Ovary (tissue), 9 donors: Measurements from ENCODE around the gene CAPN14. TPM values are rescaled to one million over a fixed set of nuclear protein-coding genes. Genes with fewer than 3 reads are reported as not detected.

Source experiments
- DNase-seq, 5 donors: peaks; one replicate each; pipeline ENCODE4 v3.0.0-alpha.2; 2019 to 2020
- H3K27ac ChIP-seq, 2 donors: fragments of 200-600 bp; one replicate each; pipeline versions ENCODE4 v1.5.1 to v1.8.0; 2019 to 2022
- H3K27me3 ChIP-seq: fragments of 200-600 bp; one replicate; pipeline ENCODE4 v1.8.0; 2022
- H3K36me3 ChIP-seq: fragments of 200-600 bp; sonication (generic); one replicate; pipeline ENCODE4 v1.5.1; 2019
- H3K4me1 ChIP-seq: one replicate; pipeline ENCODE4 v1.8.1; 2013; ENCODE audit warnings: mild to moderate bottlenecking, moderate library complexity; ENCODE audit not compliant: insufficient read depth
- H3K4me3 ChIP-seq: fragments of 200-600 bp; sonication (generic); one replicate; pipeline ENCODE4 v1.5.1; 2017
- H3K9me3 ChIP-seq, 2 donors: fragments of 200-600 bp in 1 of 2; sonication (generic) in 1 of 2; one replicate each; pipeline versions ENCODE4 v1.5.1 to v1.8.1; 2013 to 2019; ENCODE audit warnings: mild to moderate bottlenecking in 1 of 2, moderate library complexity in 1 of 2
- CTCF ChIP-seq, 3 donors: fragments of 450-650 bp in 2 of 3; fragments of 200-600 bp in 1 of 3; IDR thresholded peaks; one replicate each; pipeline versions ENCODE4 v1.5.1 to v1.8.0; 2016 to 2022; ENCODE audit warnings: antibody characterized with exemption in 3 of 3, mild to moderate bottlenecking in 1 of 3
- EP300 ChIP-seq: sonication (generic); formaldehyde crosslinking; IDR thresholded peaks from one replicate; pipeline ENCODE4 v1.6.1; 2017; ENCODE audit warnings: antibody characterized with exemption
- POLR2A ChIP-seq: fragments of 450-650 bp; IDR thresholded peaks from one replicate; pipeline ENCODE4 v1.6.1; 2017; ENCODE audit warnings: antibody characterized with exemption, mild to moderate bottlenecking, moderate library complexity
- WGBS, 3 donors: extraction: QIAGEN DNeasy Blood & Tissue Kit in 1 of 3; methylation state at CpG; one replicate each; pipeline versions ENCODE4 v1.1.5 to v1.1.7; 2013 to 2017; 5-methylcytosine and 5-hydroxymethylcytosine counted together
- intact Hi-C, 4 donors: fragments of 100-400 bp; cut with DNase I; formaldehyde crosslinking; loops; one replicate each; pipeline versions ENCODE4 v1.11.0 to v1.15.1; 2022 to 2023
- polyA plus RNA-seq, 2 donors: library from polyadenylated mRNA; stranded (reverse); fragments of 200-250 nt in 1 of 2; fragments of 350-450 nt in 1 of 2; fragmentation: Illumina TruSeq in 1 of 2; extraction: RNeasy Lipid Tissue Mini Kit (QIAGEN cat#74804) in 1 of 2; gene quantifications; one replicate each; pipeline ENCODE4 v1.2.3, GENCODE V29; 2013 to 2014
- small RNA-seq: library from RNA; depleted of rRNA; stranded (forward); fragments of <200 nt; gene quantifications from one replicate; pipeline ENCODE3, GENCODE V24; 2016
- total RNA-seq, 7 donors: library from RNA; depleted of rRNA in 2 of 7; stranded (reverse); fragments of >200 nt in 2 of 7; fragmentation: NEBNext Ultra II Directional in 3 of 7; extraction: Animal tissue kit (Norgen Biotek cat#: 25700) in 3 of 7; gene quantifications; one replicate each; pipeline versions ENCODE4 v1.1.0 to v1.2.4, GENCODE V29; 2016 to 2023
- donor health status: DM: no; HTN: no; CAD: no; lungs with moderate emphysema.
- donor health status: DM: no; HTN: no; CAD: no.
- donor health status: Bipolar disorder and iron deficiency.
- donor health status: DM: yes; HTN: yes; CAD: no.
- donor health status: DM: no; HTN: no; CAD: no.
- donor health status: DM: yes; HTN: yes; CAD: no.

The CAPN14 gene
- total and polyA plus RNA-seq, 9 donors = 0.05 to 0.23 (median 0.05) TPM; not detected in 2

GRCh38 chr2:31129375-31130171, 87.7 kb downstream of the CAPN14 start:
- H3K4me1 ChIP-seq = no peaks in the 10 kb centered on the region
- no peak overlapping the region for H3K4me3 ChIP-seq
- TF ChIP-seq POLR2A (no peak), EP300 (no peak), CTCF (IDR thresholded peaks at IDR 0.05) (no peak)
- no peaks in the 10 kb centered on the region for H3K9me3 ChIP-seq
- no peak overlapping the region for H3K27ac ChIP-seq
- intact Hi-C loops = no loop called here
- WGBS, 3 donors = 54 to 73% (median 65%) methylated on average over 6 of the region's 6 CpGs
- no peak for DNase-seq
- H3K36me3 ChIP-seq = no peaks in the 10 kb centered on the region
- H3K27me3 ChIP-seq = no peaks in the 10 kb centered on the region

GRCh38 chr2:31127931-31128330, 89.4 kb downstream of the CAPN14 start:
- intact Hi-C loops = no loop called here
- DNase-seq = no peak
- Histone ChIP-seq H3K36me3 (no peaks in the 10 kb centered on the region), H3K4me1 (no peaks in the 10 kb centered on the region), H3K4me3 (no peak overlapping the region), H3K27me3 (no peaks in the 10 kb centered on the region), H3K9me3 (no peaks in the 10 kb centered on the region), H3K27ac (no peak overlapping the region)
- TF ChIP-seq POLR2A (no peak), EP300 (no peak), CTCF (IDR thresholded peaks at IDR 0.05) (no peak)
- 73 to 76% (median 76%) methylated on average over 3 of the region's 3 CpGs for WGBS, 3 donors

- no peak for TF ChIP-seq EP300
- TF ChIP-seq POLR2A = no peak
- no peak for TF ChIP-seq CTCF (IDR thresholded peaks at IDR 0.05)
- intact Hi-C loops = no loop called here
- H3K36me3 ChIP-seq = no peaks in the 10 kb centered on the region
- no peaks in the 10 kb centered on the region for H3K27me3 ChIP-seq
- H3K9me3 ChIP-seq = no peaks in the 10 kb centered on the region
- 49 to 61% (median 54%) methylated on average over 6 of the region's 6 CpGs for WGBS, 3 donors
- H3K4me1 ChIP-seq = no peaks in the 10 kb centered on the region
- DNase-seq = no peak
- no peak overlapping the region for H3K4me3 ChIP-seq
- no peak overlapping the region for H3K27ac ChIP-seq
These were observed 91.2 kb downstream of the CAPN14 start for GRCh38 chr2:31125918-31126695.

- no peaks in the 10 kb centered on the region for H3K27me3 ChIP-seq
- 91 to 95% (median 93%) methylated on average over 4 of the region's 4 CpGs for WGBS, 3 donors
- H3K4me3 ChIP-seq = no peak overlapping the region
- H3K9me3 ChIP-seq = no peaks in the 10 kb centered on the region
- DNase-seq = no peak
- no peaks in the 10 kb centered on the region for H3K36me3 ChIP-seq
- intact Hi-C loops = no loop called here
- TF ChIP-seq EP300 = no peak
- TF ChIP-seq POLR2A = no peak
- TF ChIP-seq CTCF (IDR thresholded peaks at IDR 0.05) = no peak
- no peak overlapping the region for H3K27ac ChIP-seq
- H3K4me1 ChIP-seq = no peaks in the 10 kb centered on the region
These were observed 92.4 kb downstream of the CAPN14 start for GRCh38 chr2:31124904-31125303.

Small RNAs within 50 kb of the gene (small RNA-seq; reads per million reads assigned to genes)
- gene RNA5SP90 = not detected

Other genes starting within 250 kb of the CAPN14 start
- gene GALNT14, start 79.1 kb downstream of the CAPN14 start, total RNA-seq = 1 to 10 TPM in 4 of 7 donors, not detected in 3; 1.1 to 9.8 (median 1.6) TPM
- gene GALNT14, start 79.1 kb downstream of the CAPN14 start, polyA plus RNA-seq = 1 to 10 TPM in 1 of 2 donors, under 1 TPM in 1; 0.28 to 1.6 TPM
- gene EHD3, start 16.6 kb upstream of the CAPN14 start, total RNA-seq = 1 to 10 TPM; 2.9 to 5.8 (median 3.5) TPM
- gene EHD3, start 16.6 kb upstream of the CAPN14 start, polyA plus RNA-seq = 10 to 100 TPM in 1 of 2 donors, 1 to 10 TPM in 1; 2.8 to 10.6 TPM
- under 1 TPM in 2 of 7 donors, not detected in 5; 0.12 to 0.13 TPM for gene XDH, start 197.2 kb upstream of the CAPN14 start, total RNA-seq
- gene XDH, start 197.2 kb upstream of the CAPN14 start, polyA plus RNA-seq = not detected